H1 (cell line): ENCODE measurements around the gene PCDHA11. TPM values are rescaled to one million over a fixed set of nuclear protein-coding genes. Genes with fewer than 3 reads are reported as not detected.

Source experiments
- CTCF ChIA-PET: fragments of 300-600 bp; sonication (Branson Sonifier 250); formaldehyde crosslinking; loops from one replicate; lab custom pipeline; 2021; ENCODE audit not compliant: partially characterized antibody; lab: Charles Lee
- POLR2A ChIA-PET: fragments of 300-600 bp; sonication (Branson Sonifier 250); formaldehyde crosslinking; loops from one replicate; lab custom pipeline; 2021; ENCODE audit warnings: inconsistent platforms; ENCODE audit not compliant: partially characterized antibody; lab: Charles Lee
- DNase-seq, 2 experiments: peaks; one replicate each; pipeline versions ENCODE4 v3.0.0 to v3.0.0-alpha.2; 2010 to 2022; ENCODE audit warnings: low spot score in 2 of 2, low read depth in 1 of 2, mixed read lengths in 1 of 2
- FAIRE-seq: peaks from 2 replicates; lab custom pipeline; 2011; peaks lifted over from hg19 to GRCh38; lab: Jason Lieb, UNC
- H2AFZ ChIP-seq: 2 replicates; pipeline ENCODE4 v1.8.1; 2012; ENCODE audit warnings: low read length, inconsistent platforms
- H2AK5ac ChIP-seq: 2 replicates; pipeline ENCODE4 v1.6.1; 2013; ENCODE audit warnings: low read depth, low read length
- H2BK120ac ChIP-seq: replicated peaks from 2 replicates; pipeline ENCODE3; 2013; ENCODE audit warnings: low read depth, low read length, inconsistent platforms
- H2BK12ac ChIP-seq: 2 replicates; pipeline ENCODE4 v1.6.1; 2013; ENCODE audit warnings: low read depth, low read length
- H2BK15ac ChIP-seq: 2 replicates; pipeline ENCODE4 v1.6.1; 2013; ENCODE audit warnings: low read length
- H2BK20ac ChIP-seq: 2 replicates; pipeline ENCODE4 v1.6.1; 2013; ENCODE audit warnings: low read length
- H2BK5ac ChIP-seq: 2 replicates; pipeline ENCODE4 v1.6.1; 2013; ENCODE audit warnings: low read depth, low read length
- H3K14ac ChIP-seq: 2 replicates; pipeline ENCODE4 v1.6.1; 2013; ENCODE audit warnings: inconsistent platforms; ENCODE audit not compliant: insufficient read length
- H3K18ac ChIP-seq: 2 replicates; pipeline ENCODE4 v1.6.1; 2013; ENCODE audit warnings: low read length; ENCODE audit errors: extremely low read depth
- H3K23ac ChIP-seq: 2 replicates; pipeline ENCODE4 v1.6.1; 2013; ENCODE audit warnings: inconsistent platforms; ENCODE audit not compliant: insufficient read length
- H3K23me2 ChIP-seq: 2 replicates; pipeline ENCODE4 v1.6.1; 2013; ENCODE audit warnings: low read depth, low read length
- H3K27ac ChIP-seq: 2 replicates; pipeline ENCODE4 v1.6.1; 2011; ENCODE audit warnings: low read depth, low read length, inconsistent platforms
- H3K27me3 ChIP-seq, 4 experiments: replicated peaks in 1 of 4; 1 replicate in 1 of 4; 2 replicates in 3 of 4; pipeline versions ENCODE4 v1.6.1 to v1.8.1; 2011 to 2013; ENCODE audit warnings: low read length in 3 of 4, mild to moderate bottlenecking in 3 of 4, inconsistent platforms in 2 of 4, mixed read lengths in 2 of 4, moderate library complexity in 1 of 4; ENCODE audit not compliant: control insufficient read depth in 3 of 4, insufficient read depth in 3 of 4; ENCODE audit errors: extremely low read depth in 1 of 4
- H3K36me3 ChIP-seq, 4 experiments: 2 replicates each; pipeline versions ENCODE4 v1.6.1 to v1.8.1; 2011 to 2013; ENCODE audit warnings: mild to moderate bottlenecking in 4 of 4, low read length in 3 of 4, moderate library complexity in 2 of 4, control low read depth in 1 of 4, inconsistent platforms in 1 of 4; ENCODE audit not compliant: insufficient read depth in 4 of 4, control insufficient read depth in 2 of 4
- H3K4ac ChIP-seq: replicated peaks from 2 replicates; pipeline ENCODE3; 2013; ENCODE audit warnings: low read length, low read depth, mixed read lengths, inconsistent platforms; ENCODE audit not compliant: insufficient read length
- H3K4me1 ChIP-seq, 4 experiments: replicated peaks in 1 of 4; 1 replicate in 1 of 4; 2 replicates in 3 of 4; pipeline versions ENCODE4 v1.6.1 to v1.8.1; 2011 to 2013; ENCODE audit warnings: low read length in 3 of 4, inconsistent platforms in 2 of 4, mixed read lengths in 1 of 4; ENCODE audit not compliant: insufficient read depth in 4 of 4, control insufficient read depth in 3 of 4
- H3K4me2 ChIP-seq, 2 experiments: 2 replicates each; pipeline versions ENCODE4 v1.6.1 to v1.8.1; 2011 to 2013; ENCODE audit warnings: low read depth in 2 of 2, low read length in 2 of 2, control low read depth in 1 of 2, inconsistent platforms in 1 of 2, mild to moderate bottlenecking in 1 of 2; ENCODE audit not compliant: insufficient read depth in 1 of 2
- H3K4me3 ChIP-seq, 4 experiments: fragments of 200-600, 300-600 bp in 1 of 4; sonication (generic), shearing (Covaris generic), sonication (Bioruptor Twin) in 1 of 4; 2 replicates each; pipeline versions ENCODE4 v1.5.1 to v1.8.1; 2011 to 2016; ENCODE audit warnings: low read length in 4 of 4, low read depth in 3 of 4, control low read depth in 2 of 4, inconsistent platforms in 2 of 4, mild to moderate bottlenecking in 2 of 4, mixed read lengths in 1 of 4, moderate library complexity in 1 of 4; ENCODE audit not compliant: insufficient read depth in 2 of 4; ENCODE audit errors: extremely low read depth in 1 of 4
- H3K56ac ChIP-seq: replicated peaks from 2 replicates; pipeline ENCODE3; 2013; ENCODE audit warnings: low read depth, mild to moderate bottlenecking, mixed read lengths, low read length, inconsistent platforms; ENCODE audit not compliant: insufficient read length
- H3K79me1 ChIP-seq: 2 replicates; pipeline ENCODE4 v1.6.1; 2013; ENCODE audit warnings: low read depth, low read length, control low read depth
- H3K79me2 ChIP-seq, 2 experiments: 2 replicates each; pipeline versions ENCODE4 v1.6.1 to v1.8.1; 2012 to 2013; ENCODE audit warnings: low read length in 2 of 2, mild to moderate bottlenecking in 2 of 2, inconsistent platforms in 1 of 2; ENCODE audit not compliant: insufficient read depth in 2 of 2, control insufficient read depth in 1 of 2
- H3K9ac ChIP-seq, 4 experiments: replicated peaks in 1 of 4; 1 replicate in 1 of 4; 2 replicates in 3 of 4; pipeline versions ENCODE4 v1.6.1 to v1.8.1; 2011 to 2013; ENCODE audit warnings: low read depth in 3 of 4, low read length in 3 of 4, control low read depth in 2 of 4, mild to moderate bottlenecking in 2 of 4, moderate library complexity in 2 of 4, inconsistent platforms in 1 of 4; ENCODE audit errors: extremely low read depth in 1 of 4
- H3K9me3 ChIP-seq, 2 experiments: 2 replicates each; pipeline versions ENCODE4 v1.6.1 to v1.8.1; 2012 to 2013; ENCODE audit warnings: mild to moderate bottlenecking in 2 of 2, moderate library complexity in 2 of 2, control low read depth in 1 of 2, inconsistent platforms in 1 of 2, low read depth in 1 of 2, low read length in 1 of 2, mixed read lengths in 1 of 2; ENCODE audit not compliant: insufficient read depth in 2 of 2
- H4K20me1 ChIP-seq, 2 experiments: replicated peaks in 1 of 2; 2 replicates each; pipeline versions ENCODE3 to v1.8.1; 2011 to 2013; ENCODE audit warnings: inconsistent platforms in 2 of 2, low read length in 2 of 2, mild to moderate bottlenecking in 1 of 2; ENCODE audit not compliant: insufficient read depth in 2 of 2, control insufficient read depth in 1 of 2
- H4K5ac ChIP-seq: 2 replicates; pipeline ENCODE4 v1.6.1; 2013; ENCODE audit warnings: low read length, low read depth, mixed read lengths, inconsistent platforms; ENCODE audit not compliant: insufficient read length
- H4K8ac ChIP-seq: 2 replicates; pipeline ENCODE4 v1.8.0; 2013; ENCODE audit warnings: mild to moderate bottlenecking, moderate library complexity, low read length, inconsistent platforms; ENCODE audit not compliant: insufficient read depth; ENCODE audit errors: extremely low read depth
- H4K91ac ChIP-seq: replicated peaks from 2 replicates; pipeline ENCODE3; 2013; ENCODE audit warnings: low read length, mixed read lengths, inconsistent platforms; ENCODE audit not compliant: insufficient read length
- CBX8 ChIP-seq: fragments of 300-800, 300-1000 bp; sonication (generic); IDR thresholded peaks from 2 replicates; pipeline ENCODE4 v1.7.1; 2016; ENCODE audit warnings: low read depth, low read length, borderline replicate concordance
- KDM1A ChIP-seq: fragments of 200-600, 300-600 bp; sonication (generic); IDR thresholded peaks from 2 replicates; pipeline ENCODE4 v1.7.1; 2016; ENCODE audit warnings: mild to moderate bottlenecking, low read length, borderline replicate concordance
- RAD21 ChIP-seq, 2 experiments: IDR thresholded peaks in 1 of 2; conservative IDR thresholded peaks in 1 of 2; 2 replicates each; pipeline ENCODE4 v1.6.1; 2011; ENCODE audit warnings: low read depth in 2 of 2, low read length in 2 of 2, improper control_type of control experiment in 1 of 2, inconsistent platforms in 1 of 2, mild to moderate bottlenecking in 1 of 2, moderate library complexity in 1 of 2
- SP1 ChIP-seq: IDR thresholded peaks from 2 replicates; pipeline ENCODE4 v1.6.1; 2011; ENCODE audit warnings: low read depth, low read length
- SUZ12 ChIP-seq: fragments of 200-600 bp; sonication (generic); IDR thresholded peaks from 2 replicates; pipeline ENCODE4 v1.6.1; 2012; ENCODE audit warnings: mild to moderate bottlenecking, inconsistent platforms, low read length, moderate library complexity, mixed read lengths
- TAF7 ChIP-seq: optimal IDR thresholded peaks from 2 replicates; pipeline ENCODE3; 2011; ENCODE audit warnings: low read depth, mild to moderate bottlenecking, inconsistent platforms, low read length, moderate library complexity, borderline replicate concordance
- WGBS, 2 experiments: shearing (Covaris generic) in 1 of 2; methylation state at CpG; one replicate each; pipeline versions ENCODE4 v1.1.6 to v1.1.7; 2013 to 2015; ENCODE audit warnings: low lambda C conversion rate in 2 of 2, mixed read lengths in 2 of 2, inconsistent platforms in 1 of 2, low coverage in 1 of 2, missing lambda C conversion rate in 1 of 2; ENCODE audit not compliant: insufficient replicate concordance in 2 of 2, insufficient coverage in 1 of 2, insufficient read length in 1 of 2; ENCODE audit errors: extremely low coverage in 1 of 2, missing lambda C conversion rate in 1 of 2; 5-methylcytosine and 5-hydroxymethylcytosine counted together
- polyA plus RNA-seq, 7 experiments: library from polyadenylated mRNA; depleted of rRNA in 3 of 7; stranded (reverse) in 5 of 7; unstranded in 2 of 7; fragments of >200 nt in 5 of 7; fragments of 200-250 nt in 2 of 7; gene quantifications; 1 replicate in 5 of 7; 2 replicates in 1 of 7; 4 replicates in 1 of 7; pipeline versions ENCODE4 v1.2.1 to v1.2.3, GENCODE V29; 2011 to 2013; ENCODE audit warnings: missing spikeins in 2 of 7, mixed read lengths in 2 of 7
- total RNA-seq: library from RNA; stranded (reverse); fragmentation: NEBNext Ultra II Directional; extraction: Animal tissue kit (Norgen Biotek cat#: 25700); gene quantifications from 2 replicates; pipeline ENCODE4 v1.2.1, GENCODE V29; 2021
- TF ChIP-seq, protein P1 (sequence below), 3 experiments: IDR thresholded peaks; 1 replicate in 2 of 3; 2 replicates in 1 of 3; pipeline versions ENCODE4 v1.5.1 to v1.6.1; 2011; ENCODE audit warnings: low read length in 3 of 3, mild to moderate bottlenecking in 3 of 3, inconsistent platforms in 2 of 3, low read depth in 1 of 3, moderate library complexity in 1 of 3; ENCODE audit not compliant: insufficient read depth in 1 of 3; ENCODE audit errors: control extremely low read depth in 1 of 3

PCDHA11 gene
- total and polyA plus RNA-seq, 2 of the 8 experiments (the other 6 are each of a cell fraction or from before 2014, with no cell fraction given) = 4.7 to 6.6 TPM

- Histone ChIP-seq H2BK15ac (no peak within 1 kb of the TSS), H3K27ac (no peak within 1 kb of the TSS), H2BK12ac (no peak within 1 kb of the TSS), H2BK20ac (no peak within 1 kb of the TSS), H2BK5ac (no peak within 1 kb of the TSS), H3K4me2 (peak within 1 kb of the TSS in 1 of 2 experiments; percentile 43; a peak in 1 of 4 replicates), H3K36me3 (peaks cover 0 to 3% (median 0%) of the 10 kb centered on the region in 4 experiments; a peak in 3 of 8 replicates), H2AFZ (no peak within 1 kb of the TSS), H3K4me1 (no peaks in the 10 kb centered on the region), H2BK120ac (no peak within 1 kb of the TSS), H4K20me1 (no peaks in the 10 kb centered on the region), H3K9me3 (peaks cover 0 to 2% of the 10 kb centered on the region in 2 experiments; a peak in 1 of 4 replicates), H3K9ac (no peak within 1 kb of the TSS), H4K8ac (no peak within 1 kb of the TSS), H3K14ac (no peak within 1 kb of the TSS), H4K91ac (no peak within 1 kb of the TSS), H2AK5ac (no peak within 1 kb of the TSS), H3K27me3 (no peaks in the 10 kb centered on the region), H3K23me2 (no peaks in the 10 kb centered on the region), H3K4ac (no peak within 1 kb of the TSS), H3K79me1 (no peaks in the 10 kb centered on the region), H3K18ac (no peak within 1 kb of the TSS), H3K79me2 (no peaks in the 10 kb centered on the region), H4K5ac (no peak within 1 kb of the TSS), H3K4me3 (peak within 1 kb of the TSS in 3 of 4 experiments; percentile 29 to 47 (median 29); a peak in 4 of 8 replicates), H3K56ac (no peak within 1 kb of the TSS), H3K23ac (no peak within 1 kb of the TSS)
- FAIRE-seq (peak; percentile 57), DNase-seq (peak in 1 of 2 experiments; percentile 84)
- 57% methylated on average over 47 of the region's 47 CpGs; no CpG with 5 or more reads in 1 of the 2 experiments for WGBS, 2 experiments
- ChIA-PET CTCF (interaction anchor here (0.6 to 4.7 kb wide), 52 partner anchors 9 to 382 kb away, joined by 3 to 122 read pairs (median 5); partner anchors contain the start of genes PCDHA1, PCDHA10, PCDHA11 and PCDHA12), POLR2A (interaction anchor here (0.6 to 1.8 kb wide), 6 partner anchors 13 to 199 kb away, joined by 3 to 10 read pairs (median 4); partner anchors contain the start of genes PCDHA10, PCDHA11 and PCDHA6)
- TF ChIP-seq CBX8 (no peak), RAD21 (IDR thresholded peaks at IDR 0.05 in 1 of 2, conservative IDR thresholded peaks at IDR 0.05 in 1 of 2; ENCODE audit: low read depth in 2 of 2, low read length in 2 of 2) (peak; percentile 70 to 76), SP1 (no peak), SUZ12 (no peak), TAF7 (no peak), KDM1A (no peak)
- TF ChIP-seq, protein P1, sequence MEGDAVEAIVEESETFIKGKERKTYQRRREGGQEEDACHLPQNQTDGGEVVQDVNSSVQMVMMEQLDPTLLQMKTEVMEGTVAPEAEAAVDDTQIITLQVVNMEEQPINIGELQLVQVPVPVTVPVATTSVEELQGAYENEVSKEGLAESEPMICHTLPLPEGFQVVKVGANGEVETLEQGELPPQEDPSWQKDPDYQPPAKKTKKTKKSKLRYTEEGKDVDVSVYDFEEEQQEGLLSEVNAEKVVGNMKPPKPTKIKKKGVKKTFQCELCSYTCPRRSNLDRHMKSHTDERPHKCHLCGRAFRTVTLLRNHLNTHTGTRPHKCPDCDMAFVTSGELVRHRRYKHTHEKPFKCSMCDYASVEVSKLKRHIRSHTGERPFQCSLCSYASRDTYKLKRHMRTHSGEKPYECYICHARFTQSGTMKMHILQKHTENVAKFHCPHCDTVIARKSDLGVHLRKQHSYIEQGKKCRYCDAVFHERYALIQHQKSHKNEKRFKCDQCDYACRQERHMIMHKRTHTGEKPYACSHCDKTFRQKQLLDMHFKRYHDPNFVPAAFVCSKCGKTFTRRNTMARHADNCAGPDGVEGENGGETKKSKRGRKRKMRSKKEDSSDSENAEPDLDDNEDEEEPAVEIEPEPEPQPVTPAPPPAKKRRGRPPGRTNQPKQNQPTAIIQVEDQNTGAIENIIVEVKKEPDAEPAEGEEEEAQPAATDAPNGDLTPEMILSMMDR (IDR thresholded peaks at IDR 0.05; ENCODE audit: control extremely low read depth in 1 of 3, insufficient read depth in 1 of 3, low read depth in 1 of 3, low read length in 3 of 3) = peak; percentile 63 to 81 (median 79)
Measured at GRCh38 chr5:140840978-140841962, 27.5 kb upstream of the PCDHA11 start, which contains the start of gene PCDHA8. PCDHA8 (plus strand) TSS chr5:140841187; CDS start chr5:140841322, 135 bp downstream.
